ENCODE data around the gene HUWE1. TPM values are rescaled to one million over a fixed set of nuclear protein-coding genes. Genes with fewer than 3 reads are reported as not detected.

HUWE1 gene
- total RNA-seq, 6 experiments from 2014 or later, result 68.0 to 93.5 (median 84.0) TPM

- Histone ChIP-seq H3K4me1 (no peaks in the 10 kb centered on the region), H3K27me3 (peaks cover 0 to 3% of the 10 kb centered on the region in 2 donors), H3K9me3 (no peaks in the 10 kb centered on the region), H3K36me3 (peaks cover 0 to 100% (median 20%) of the 10 kb centered on the region in 4 donors), H3K4me3 (no peak overlapping the region), H3K27ac (no peak overlapping the region)
- ATAC-seq (no peak), DNase-seq (no peak)
- WGBS (ENCODE audit: insufficient coverage, low coverage, low lambda C conversion rate, missing lambda C conversion rate), result 71% methylated on average over 5 of the region's 5 CpGs
- intact Hi-C loops (cut with DNase I), result no loop called here
- TF ChIP-seq POLR2A (IDR thresholded peaks at IDR 0.05), result no peak
- TF ChIP-seq CTCF (IDR thresholded peaks at IDR 0.05), result no peak
Observed at GRCh38 chrX:53587795-53588420, 98.6 kb downstream of the HUWE1 start.

- Histone ChIP-seq H3K9me3 (no peaks in the 10 kb centered on the region), H3K4me1 (no peaks in the 10 kb centered on the region), H3K27ac (no peak overlapping the region), H3K4me3 (no peak overlapping the region), H3K27me3 (peaks cover 0 to 3% of the 10 kb centered on the region in 2 donors), H3K36me3 (peaks cover 0 to 96% (median 19%) of the 10 kb centered on the region in 4 donors)
- DNase-seq (no peak), ATAC-seq (no peak)
- 82% methylated on average over 6 of the region's 9 CpGs for WGBS (ENCODE audit: insufficient coverage, low coverage, low lambda C conversion rate, missing lambda C conversion rate)
- intact Hi-C loops (cut with DNase I), result no loop called here
- TF ChIP-seq CTCF (IDR thresholded peaks at IDR 0.05), result no peak
- no peak for TF ChIP-seq POLR2A (IDR thresholded peaks at IDR 0.05)
Observed at GRCh38 chrX:53584891-53585290, 101.6 kb downstream of the HUWE1 start.

- Histone ChIP-seq H3K36me3 (peaks cover 0 to 84% (median 19%) of the 10 kb centered on the region in 4 donors), H3K4me3 (no peak overlapping the region), H3K27ac (no peak overlapping the region), H3K4me1 (no peaks in the 10 kb centered on the region), H3K27me3 (peaks cover 0 to 3% of the 10 kb centered on the region in 2 donors), H3K9me3 (no peaks in the 10 kb centered on the region)
- WGBS (ENCODE audit: insufficient coverage, low coverage, low lambda C conversion rate, missing lambda C conversion rate), result 75% methylated on average over 4 of the region's 7 CpGs
- intact Hi-C loops (cut with DNase I), result no loop called here
- ATAC-seq, result no peak
- TF ChIP-seq POLR2A (IDR thresholded peaks at IDR 0.05), result no peak
- no peak for TF ChIP-seq CTCF (IDR thresholded peaks at IDR 0.05)
- no peak for DNase-seq
Observed at GRCh38 chrX:53583571-53583970, 102.9 kb downstream of the HUWE1 start.

GRCh38 chrX:53580742-53581504, 105.6 kb downstream of the HUWE1 start:
- ATAC-seq (no peak), DNase-seq (no peak)
- Histone ChIP-seq H3K9me3 (no peaks in the 10 kb centered on the region), H3K27ac (no peak overlapping the region), H3K27me3 (peaks cover 0 to 3% of the 10 kb centered on the region in 2 donors), H3K4me1 (no peaks in the 10 kb centered on the region), H3K4me3 (no peak overlapping the region), H3K36me3 (peaks cover 0 to 70% (median 11%) of the 10 kb centered on the region in 4 donors)
- 89% methylated on average over 11 of the region's 12 CpGs for WGBS (ENCODE audit: insufficient coverage, low coverage, low lambda C conversion rate, missing lambda C conversion rate)
- TF ChIP-seq POLR2A (IDR thresholded peaks at IDR 0.05), result no peak
- no peak for TF ChIP-seq CTCF (IDR thresholded peaks at IDR 0.05)
- intact Hi-C loops (cut with DNase I), result no loop called here
